IPS-18a (cell line): ENCODE results near the gene PALM3.

Experiments
- H3K27ac ChIP-seq: one replicate; pipeline ENCODE4 v1.5.1; 2013; ENCODE audit warnings: low read length
- H3K27me3 ChIP-seq: one replicate; pipeline ENCODE4 v1.6.1; 2013; ENCODE audit warnings: mild to moderate bottlenecking, low read length; ENCODE audit not compliant: control insufficient read depth, insufficient read depth
- H3K36me3 ChIP-seq: one replicate; pipeline ENCODE4 v1.6.1; 2013; ENCODE audit warnings: low read depth, low read length; ENCODE audit not compliant: control insufficient read depth
- H3K4me1 ChIP-seq: one replicate; pipeline ENCODE4 v1.6.1; 2013; ENCODE audit warnings: low read depth, low read length; ENCODE audit not compliant: control insufficient read depth
- H3K4me3 ChIP-seq: one replicate; pipeline ENCODE4 v1.5.1; 2013; ENCODE audit warnings: low read length
- H3K9ac ChIP-seq: one replicate; pipeline ENCODE4 v1.6.1; 2013; ENCODE audit warnings: mild to moderate bottlenecking, low read length, moderate library complexity
- H3K9me3 ChIP-seq: one replicate; pipeline ENCODE4 v1.6.1; 2013; ENCODE audit warnings: low read depth, low read length; ENCODE audit not compliant: control insufficient read depth

PALM3 gene

DNA sequence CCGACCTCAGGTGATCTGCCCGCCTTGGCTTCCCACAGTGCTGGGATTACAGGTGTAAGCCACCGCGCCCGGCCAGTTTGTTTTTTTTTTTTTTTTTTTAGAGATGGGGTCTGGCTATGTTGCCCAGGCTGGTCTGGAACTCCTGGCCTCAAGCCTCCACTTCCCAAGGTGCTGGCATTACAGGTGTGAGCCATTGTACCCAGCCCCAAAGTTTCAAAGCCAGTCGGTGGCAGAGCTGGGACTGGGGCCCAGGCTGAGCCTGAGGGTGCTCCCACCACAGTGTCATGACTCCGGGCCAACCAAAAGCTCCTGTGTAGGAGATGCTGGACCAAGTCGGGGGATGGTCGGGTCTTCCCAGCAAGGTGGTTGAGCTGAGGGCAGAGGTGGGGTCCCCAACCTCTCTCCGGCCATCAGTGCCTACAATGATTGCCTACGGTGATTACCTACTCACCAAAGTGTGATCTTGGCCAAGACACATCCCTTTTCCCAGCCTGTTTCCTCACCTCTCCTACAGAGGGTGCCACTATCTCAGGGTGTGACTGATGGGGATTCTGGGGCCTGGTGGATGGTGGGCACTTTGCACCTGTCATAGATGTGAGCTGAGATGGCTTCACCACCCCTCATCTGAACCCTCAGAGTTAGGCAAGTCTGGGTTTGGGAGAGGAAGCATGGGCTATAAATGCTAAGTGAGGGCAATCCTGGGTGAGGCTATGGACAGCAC is 34.6 kb upstream of the PALM3 start:
- H3K36me3 ChIP-seq, result peaks cover 6% of the 10 kb centered on the region
- H3K27me3 ChIP-seq, result no peaks in the 10 kb centered on the region
- H3K9ac ChIP-seq, result no peak overlapping the region
- peaks cover 4% of the 10 kb centered on the region for H3K4me1 ChIP-seq
- no peak overlapping the region for H3K27ac ChIP-seq
- H3K4me3 ChIP-seq, result no peak overlapping the region
- H3K9me3 ChIP-seq, result peaks cover 9% of the 10 kb centered on the region

DNA sequence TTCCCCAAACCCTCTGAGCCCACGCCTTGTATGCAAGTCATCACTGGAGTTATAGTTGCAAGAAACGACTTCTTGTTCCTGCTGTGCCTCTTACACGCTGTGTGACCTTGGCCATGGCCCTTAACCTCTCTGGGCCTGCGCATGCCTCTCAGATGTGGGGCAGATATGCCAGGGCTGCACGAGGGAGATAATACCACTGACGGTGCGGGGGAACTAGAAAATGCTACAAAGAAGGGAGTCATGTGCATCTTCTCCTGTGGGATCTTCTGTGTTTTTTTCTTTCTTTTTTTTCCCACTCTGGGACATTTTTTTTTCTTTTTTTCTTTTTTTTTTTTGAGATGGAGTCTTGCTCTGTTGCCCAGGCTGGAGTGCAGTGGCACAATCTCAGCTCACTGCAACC is 33.0 kb upstream of the PALM3 start:
- Histone ChIP-seq H3K4me3 (no peak overlapping the region), H3K9ac (no peak overlapping the region), H3K36me3 (peaks cover 3% of the 10 kb centered on the region), H3K27me3 (no peaks in the 10 kb centered on the region), H3K27ac (no peak overlapping the region), H3K9me3 (peaks cover 9% of the 10 kb centered on the region), H3K4me1 (peaks cover 4% of the 10 kb centered on the region)

DNA sequence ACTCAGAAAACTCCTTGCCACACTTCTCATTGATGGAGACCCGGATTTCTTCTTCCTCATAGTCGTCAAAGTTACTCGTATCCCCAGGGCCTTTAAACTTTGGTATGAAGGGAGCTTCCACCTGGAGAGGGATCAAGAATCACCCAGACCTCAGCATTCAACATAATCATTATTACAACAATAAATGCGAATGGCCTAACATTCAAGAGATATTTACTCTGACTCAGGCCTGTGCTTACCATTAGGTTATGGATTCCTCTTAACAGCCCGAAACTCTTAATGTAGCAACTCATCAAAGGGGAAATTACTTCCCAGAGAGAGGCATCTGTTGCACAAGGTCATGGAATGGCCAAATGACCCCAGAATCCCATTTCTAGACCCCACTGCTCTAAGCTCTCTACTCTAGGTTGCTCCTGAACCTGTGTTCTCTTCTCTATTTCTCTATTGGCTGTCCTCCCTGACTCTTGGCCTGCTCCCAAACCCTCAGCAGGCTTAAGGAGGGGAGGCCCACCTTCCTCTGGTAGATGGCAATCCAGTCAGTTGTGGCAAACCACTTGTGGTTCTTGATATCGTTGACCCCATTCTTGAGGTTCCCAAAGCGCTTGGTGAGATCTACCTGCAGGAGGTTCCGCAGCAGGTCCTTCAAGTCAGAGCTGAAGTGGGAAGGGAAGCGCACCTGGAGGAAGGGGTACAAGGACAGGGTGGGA is 31.4 kb upstream of the PALM3 start:
- Histone ChIP-seq H3K4me1 (peaks cover 9% of the 10 kb centered on the region), H3K9ac (no peak overlapping the region), H3K36me3 (peaks cover 10% of the 10 kb centered on the region), H3K27ac (no peak overlapping the region), H3K4me3 (no peak overlapping the region), H3K9me3 (peaks cover 9% of the 10 kb centered on the region), H3K27me3 (peaks cover 12% of the 10 kb centered on the region)

DNA sequence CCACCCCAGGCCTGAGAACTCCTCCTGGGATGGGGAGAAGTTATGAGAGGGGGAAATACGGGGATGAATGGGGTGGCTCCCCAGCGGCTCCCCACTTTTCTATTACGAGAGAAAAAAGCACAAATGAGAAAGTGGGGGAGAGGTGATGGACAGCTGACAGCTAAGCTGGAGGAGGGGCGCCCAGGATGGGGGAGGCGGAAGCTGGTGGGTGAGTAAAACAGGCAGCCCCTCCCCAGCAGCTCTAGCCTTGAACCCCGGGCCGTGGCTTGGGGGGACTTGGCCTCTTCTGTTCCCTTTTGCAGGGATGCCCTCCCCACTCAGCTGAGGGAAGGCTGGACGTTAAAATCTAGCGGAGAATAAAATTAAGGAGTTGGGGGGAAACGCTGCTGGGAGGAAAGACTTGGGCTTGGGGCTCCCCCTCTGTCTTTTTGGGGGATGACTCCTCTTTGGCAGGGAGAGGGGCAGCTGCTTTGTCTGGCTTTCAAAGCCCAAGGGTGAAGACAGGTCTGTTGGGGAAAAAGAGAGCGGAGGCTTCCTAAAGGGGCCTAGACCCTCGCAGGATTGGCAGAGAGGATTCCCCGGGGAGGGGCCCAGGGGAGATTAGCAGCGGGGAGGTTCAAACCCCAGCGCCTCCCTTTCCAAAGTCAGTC is 30.1 kb upstream of the PALM3 start:
- H3K4me3 ChIP-seq, result peak overlapping the region; percentile 81
- no peak overlapping the region for H3K9ac ChIP-seq
- peaks cover 12% of the 10 kb centered on the region for H3K36me3 ChIP-seq
- H3K4me1 ChIP-seq, result peaks cover 9% of the 10 kb centered on the region
- H3K27me3 ChIP-seq, result peaks cover 12% of the 10 kb centered on the region
- H3K9me3 ChIP-seq, result peaks cover 9% of the 10 kb centered on the region
- H3K27ac ChIP-seq, result no peak overlapping the region

DNA sequence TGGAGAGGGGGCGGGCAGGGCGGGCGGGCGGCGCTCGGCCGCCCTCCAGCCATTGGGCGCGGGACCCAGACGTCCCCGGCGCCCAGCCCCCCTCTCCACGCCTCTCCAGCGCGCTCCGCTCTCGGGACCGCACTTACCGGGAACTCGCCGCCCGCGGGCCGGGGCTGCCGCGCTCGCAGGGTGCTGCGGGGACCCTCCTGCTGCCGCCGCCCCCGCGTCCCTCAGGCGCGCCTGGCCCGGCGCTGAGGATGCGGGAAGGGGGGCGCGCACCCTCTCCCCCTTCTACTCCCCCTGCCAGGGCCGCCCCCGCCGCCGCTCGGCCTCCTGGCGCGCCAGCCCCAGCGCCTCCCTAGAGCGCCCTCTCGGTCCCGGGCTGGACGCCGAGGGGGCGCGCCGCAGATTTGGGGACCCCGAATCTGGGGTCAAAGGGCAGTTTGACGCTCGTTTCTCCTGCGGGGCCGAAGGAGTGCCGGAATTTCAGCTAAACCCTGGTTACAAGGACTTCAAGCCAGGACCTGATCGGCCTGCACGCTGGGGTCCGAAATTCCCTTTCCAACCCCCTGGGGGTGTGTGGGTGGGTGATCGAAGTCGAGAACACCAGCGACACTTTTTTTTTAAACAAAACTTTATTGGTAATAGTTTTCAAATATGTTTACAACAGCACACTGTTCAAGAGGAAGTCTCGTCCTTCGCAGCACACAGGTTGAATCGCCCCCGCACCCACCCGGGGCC is 29.4 kb upstream of the PALM3 start:
- Histone ChIP-seq H3K27ac (no peak overlapping the region), H3K36me3 (peaks cover 11% of the 10 kb centered on the region), H3K4me3 (peak overlapping the region; percentile 81), H3K4me1 (peaks cover 9% of the 10 kb centered on the region), H3K9me3 (peaks cover 9% of the 10 kb centered on the region), H3K27me3 (peaks cover 12% of the 10 kb centered on the region), H3K9ac (peak overlapping the region; percentile 42)

DNA sequence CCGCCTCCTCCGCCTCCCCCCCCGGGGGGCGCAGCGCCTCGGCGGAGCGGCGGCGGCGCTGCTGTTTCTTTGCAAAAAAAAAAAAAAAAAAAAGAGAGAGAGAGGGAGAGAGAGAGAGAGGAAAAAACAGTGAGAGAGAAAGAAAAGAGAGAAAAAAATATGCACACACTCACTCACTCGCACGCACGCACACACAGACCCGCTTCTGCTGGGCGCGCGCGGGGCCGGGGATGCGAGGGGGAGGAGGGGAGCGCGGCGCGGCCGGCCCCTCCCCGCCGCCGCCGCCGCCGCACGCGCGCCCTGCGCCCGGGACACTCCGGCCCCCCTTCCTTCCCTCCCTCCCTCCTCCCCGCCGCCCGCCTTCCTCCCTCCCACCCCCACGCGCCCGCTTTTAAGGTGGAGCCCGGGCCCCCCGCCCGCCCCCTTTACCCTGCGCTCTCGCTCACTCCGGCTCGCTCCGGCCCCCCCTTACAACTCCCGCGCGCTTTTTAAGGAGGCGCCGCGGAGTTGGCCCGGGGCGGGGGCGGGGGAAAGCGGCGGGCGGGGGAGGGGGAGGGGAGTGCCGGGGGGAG is 28.7 kb upstream of the PALM3 start, which contains the start of gene SAMD1:
Gene SAMD1 (minus strand): TSS at position 243 of the 572 bp plus-strand sequence.
- H3K9ac ChIP-seq, result peak within 1 kb of the TSS; percentile 42
- H3K27ac ChIP-seq, result no peak within 1 kb of the TSS

DNA sequence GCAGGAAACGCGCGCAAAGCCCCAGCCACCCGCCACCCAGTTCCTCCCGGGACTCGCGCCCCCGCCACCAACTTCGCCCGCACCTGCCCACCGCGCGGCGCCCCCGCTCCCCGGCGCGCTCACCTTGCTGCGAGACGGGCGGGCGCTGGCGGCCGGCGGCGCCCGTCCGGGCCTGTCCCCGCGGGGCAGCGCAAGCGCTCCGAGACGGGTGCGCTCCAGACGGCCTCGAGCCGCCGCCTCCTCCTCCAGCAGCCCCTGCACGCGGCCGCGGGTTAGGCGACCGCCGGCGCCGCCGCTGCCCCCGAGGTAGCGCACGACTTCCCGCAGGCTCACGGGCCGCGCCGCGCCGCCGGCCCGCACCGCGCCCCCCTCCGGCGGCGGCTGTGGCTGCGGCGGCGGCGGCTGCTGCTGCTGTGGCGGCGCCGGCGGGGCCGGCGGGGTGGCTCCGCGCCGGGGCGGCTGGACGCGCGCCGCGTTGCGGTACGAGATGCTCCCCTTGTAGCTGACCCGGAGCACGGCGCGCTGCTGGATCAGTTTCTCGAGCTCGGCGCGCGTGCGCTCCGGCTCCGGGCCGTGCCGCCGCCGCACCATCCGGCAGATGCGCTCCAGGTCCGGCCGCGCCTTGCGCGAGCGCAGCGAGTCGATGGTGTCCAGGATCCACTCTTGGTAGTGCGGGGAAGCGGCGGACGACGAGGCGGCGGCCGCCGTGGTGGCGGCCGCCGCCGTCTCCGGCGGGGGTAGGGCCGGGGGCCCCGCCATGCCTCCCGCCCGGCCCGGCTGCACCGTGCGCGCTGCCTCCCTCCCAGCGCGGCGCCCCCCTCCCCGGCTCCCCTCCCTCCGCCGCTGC is 28.0 kb upstream of the PALM3 start:
- Histone ChIP-seq H3K4me1 (peaks cover 9% of the 10 kb centered on the region), H3K27me3 (peaks cover 12% of the 10 kb centered on the region), H3K9me3 (peaks cover 9% of the 10 kb centered on the region), H3K9ac (no peak overlapping the region), H3K4me3 (peak overlapping the region; percentile 57), H3K27ac (no peak overlapping the region), H3K36me3 (peaks cover 11% of the 10 kb centered on the region)

More for the DNA sequence above, 28.7 kb upstream of the PALM3 start, which contains the start of gene SAMD1:
- peaks cover 11% of the 10 kb centered on the region for H3K36me3 ChIP-seq
- peaks cover 12% of the 10 kb centered on the region for H3K27me3 ChIP-seq
- H3K4me3 ChIP-seq, result peak within 1 kb of the TSS; percentile 81
- peaks cover 9% of the 10 kb centered on the region for H3K4me1 ChIP-seq
- peaks cover 9% of the 10 kb centered on the region for H3K9me3 ChIP-seq

DNA sequence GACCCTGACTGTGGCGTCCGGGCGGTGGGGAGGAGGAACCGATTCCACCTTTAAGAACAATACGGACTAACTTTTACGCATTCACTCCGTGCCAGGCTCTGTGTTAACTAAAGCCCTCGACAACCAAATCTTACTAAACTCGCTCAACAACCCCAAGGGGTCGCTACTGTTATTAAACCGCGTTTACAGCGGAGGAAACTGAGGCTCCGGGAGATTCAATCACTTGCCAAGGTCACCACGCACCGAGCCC is 27.5 kb upstream of the PALM3 start:
- H3K27ac ChIP-seq, result no peak overlapping the region
- peaks cover 11% of the 10 kb centered on the region for H3K36me3 ChIP-seq
- H3K9ac ChIP-seq, result no peak overlapping the region
- H3K4me3 ChIP-seq, result peak overlapping the region; percentile 57
- H3K4me1 ChIP-seq, result peaks cover 9% of the 10 kb centered on the region
- peaks cover 9% of the 10 kb centered on the region for H3K9me3 ChIP-seq
- H3K27me3 ChIP-seq, result peaks cover 12% of the 10 kb centered on the region

DNA sequence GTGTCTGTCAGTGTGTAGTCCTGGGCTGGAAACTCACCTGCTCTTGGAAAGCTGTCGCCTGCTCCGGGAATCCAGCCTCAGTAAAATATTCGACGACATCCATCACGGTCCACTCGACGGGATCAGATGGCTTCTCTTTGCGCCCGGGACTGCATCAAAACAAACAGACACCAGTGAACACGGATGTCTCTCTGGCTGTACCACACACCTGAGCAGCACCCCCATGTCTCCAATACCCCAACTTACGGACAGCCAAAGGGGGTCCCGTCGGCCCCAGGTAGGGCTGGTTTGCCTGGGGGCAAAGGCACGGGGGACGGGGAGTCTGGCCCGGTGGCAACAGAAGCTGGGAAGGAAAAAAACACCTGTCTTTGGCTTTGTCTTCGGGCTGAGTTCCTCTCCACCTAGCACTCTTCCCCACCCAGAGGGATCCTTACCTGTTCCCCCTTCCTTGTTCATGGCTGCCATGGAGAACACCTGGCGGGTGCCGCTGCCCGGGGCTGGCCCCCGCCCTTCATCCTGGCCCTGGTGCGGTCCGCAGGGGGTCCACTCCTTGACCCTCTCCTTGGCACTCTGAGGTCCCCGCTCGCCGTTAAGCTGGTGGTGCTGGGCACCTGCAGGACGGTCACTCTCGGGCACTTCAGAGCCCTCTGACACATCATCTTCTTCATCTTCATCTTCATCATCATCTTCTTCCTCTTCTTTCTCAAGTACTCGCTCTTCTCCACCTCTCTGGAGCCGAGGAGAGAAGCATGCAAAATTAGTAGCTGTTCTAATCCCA is 26.9 kb upstream of the PALM3 start:
- no peak overlapping the region for H3K27ac ChIP-seq
- H3K9ac ChIP-seq, result no peak overlapping the region

DNA sequence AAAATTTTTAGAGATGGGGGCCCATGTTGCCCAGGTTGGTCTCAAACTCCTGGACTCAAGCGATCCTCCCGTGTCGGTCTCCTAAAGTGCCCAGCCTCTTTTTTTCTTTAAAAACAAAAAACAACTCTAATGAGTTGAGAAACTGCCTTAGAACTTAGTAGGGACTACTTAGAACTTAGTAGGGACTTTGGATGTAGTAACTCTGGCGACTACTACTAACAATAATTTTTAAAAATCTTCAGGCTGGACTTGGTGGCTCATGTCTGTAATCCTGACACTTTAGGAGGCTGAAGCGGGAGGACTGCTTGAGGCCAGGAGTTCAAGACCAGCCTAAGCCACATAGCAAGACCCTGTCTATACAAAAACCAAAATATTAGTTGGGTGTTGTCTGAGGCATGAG is 24.2 kb upstream of the PALM3 start:
- Histone ChIP-seq H3K27me3 (peaks cover 17% of the 10 kb centered on the region), H3K4me1 (peaks cover 4% of the 10 kb centered on the region), H3K9ac (no peak overlapping the region), H3K9me3 (no peaks in the 10 kb centered on the region), H3K36me3 (peaks cover 11% of the 10 kb centered on the region), H3K27ac (no peak overlapping the region), H3K4me3 (no peak overlapping the region)

More for the DNA sequence above, 26.9 kb upstream of the PALM3 start:
- H3K27me3 ChIP-seq, result peaks cover 16% of the 10 kb centered on the region
- H3K4me1 ChIP-seq, result peaks cover 9% of the 10 kb centered on the region
- H3K4me3 ChIP-seq, result peak overlapping the region; percentile 57
- peaks cover 9% of the 10 kb centered on the region for H3K9me3 ChIP-seq
- peaks cover 11% of the 10 kb centered on the region for H3K36me3 ChIP-seq
